GM19351 (cell line): Measurements from ENCODE around the gene AMPH.
"Not testable (repeated sequence)": the region's sequence is repeated elsewhere in the genome, so short reads cannot be mapped to it uniquely, and the experiment has no call there.

Experiments
- ATAC-seq: cut with Tn5 transposase; IDR thresholded peaks from one replicate; pipeline ENCODE4 v1.9.1; 2021; ENCODE audit warnings: mild to moderate bottlenecking, moderate library complexity; ENCODE audit not compliant: unreplicated experiment

The AMPH gene

GRCh38 chr7:38410056-38410455 lies 221.1 kb downstream of the AMPH start:
- no peak for ATAC-seq

GRCh38 chr7:38409531-38409930 lies 221.6 kb downstream of the AMPH start:
- ATAC-seq: no peak

GRCh38 chr7:38398725-38399321 lies 232.3 kb downstream of the AMPH start:
- peak; percentile 58 for ATAC-seq

- no peak for ATAC-seq
Measured at GRCh38 chr7:38396852-38397251, 234.3 kb downstream of the AMPH start.

GRCh38 chr7:38395921-38396552 lies 235.1 kb downstream of the AMPH start:
- ATAC-seq: not testable (repeated sequence)

- ATAC-seq: no peak
Measured at GRCh38 chr7:38394660-38395059, 236.5 kb downstream of the AMPH start.

- peak; percentile 87 for ATAC-seq
Measured at GRCh38 chr7:38393874-38394273, 237.3 kb downstream of the AMPH start.

GRCh38 chr7:38391751-38392150 lies 239.4 kb downstream of the AMPH start:
- no peak for ATAC-seq

- no peak for ATAC-seq
Measured at GRCh38 chr7:38385682-38386081, 245.5 kb downstream of the AMPH start.

- ATAC-seq: no peak
Measured at GRCh38 chr7:38383281-38383680, 247.9 kb downstream of the AMPH start.

GRCh38 chr7:38382684-38383083 lies 248.5 kb downstream of the AMPH start:
- ATAC-seq: no peak

- ATAC-seq: no peak
Measured at GRCh38 chr7:38375453-38375852, 255.7 kb downstream of the AMPH start.

GRCh38 chr7:38374507-38374906 lies 256.7 kb downstream of the AMPH start:
- ATAC-seq: no peak

- ATAC-seq: no peak
Measured at GRCh38 chr7:38373155-38373554, 258.0 kb downstream of the AMPH start.

- no peak for ATAC-seq
Measured at GRCh38 chr7:38372290-38372689, 258.9 kb downstream of the AMPH start.

- peak; percentile 80 for ATAC-seq
Measured at GRCh38 chr7:38369816-38370493, 261.2 kb downstream of the AMPH start.

- peak; percentile 52 for ATAC-seq
Measured at GRCh38 chr7:38368191-38368605, 263.0 kb downstream of the AMPH start.

GRCh38 chr7:38367301-38367890 lies 263.8 kb downstream of the AMPH start:
- ATAC-seq: peak; percentile 57

- ATAC-seq: peak; percentile 29
Measured at GRCh38 chr7:38363379-38363778, 267.8 kb downstream of the AMPH start.

GRCh38 chr7:38362611-38363237 lies 268.4 kb downstream of the AMPH start:
- peak; percentile 42 for ATAC-seq

- no peak for ATAC-seq
Measured at GRCh38 chr7:38360776-38361175, 270.4 kb downstream of the AMPH start.
